ENCODE data around the gene MINDY2. TPM values are rescaled to one million over a fixed set of nuclear protein-coding genes. Genes with fewer than 3 reads are reported as not detected.
"Not testable (repeated sequence)": the region's sequence is repeated elsewhere in the genome, so short reads cannot be mapped to it uniquely, and the experiment has no call there.

Gene MINDY2
- total and polyA plus RNA-seq, 2 donors: 5.1 to 8.9 TPM

DNA sequence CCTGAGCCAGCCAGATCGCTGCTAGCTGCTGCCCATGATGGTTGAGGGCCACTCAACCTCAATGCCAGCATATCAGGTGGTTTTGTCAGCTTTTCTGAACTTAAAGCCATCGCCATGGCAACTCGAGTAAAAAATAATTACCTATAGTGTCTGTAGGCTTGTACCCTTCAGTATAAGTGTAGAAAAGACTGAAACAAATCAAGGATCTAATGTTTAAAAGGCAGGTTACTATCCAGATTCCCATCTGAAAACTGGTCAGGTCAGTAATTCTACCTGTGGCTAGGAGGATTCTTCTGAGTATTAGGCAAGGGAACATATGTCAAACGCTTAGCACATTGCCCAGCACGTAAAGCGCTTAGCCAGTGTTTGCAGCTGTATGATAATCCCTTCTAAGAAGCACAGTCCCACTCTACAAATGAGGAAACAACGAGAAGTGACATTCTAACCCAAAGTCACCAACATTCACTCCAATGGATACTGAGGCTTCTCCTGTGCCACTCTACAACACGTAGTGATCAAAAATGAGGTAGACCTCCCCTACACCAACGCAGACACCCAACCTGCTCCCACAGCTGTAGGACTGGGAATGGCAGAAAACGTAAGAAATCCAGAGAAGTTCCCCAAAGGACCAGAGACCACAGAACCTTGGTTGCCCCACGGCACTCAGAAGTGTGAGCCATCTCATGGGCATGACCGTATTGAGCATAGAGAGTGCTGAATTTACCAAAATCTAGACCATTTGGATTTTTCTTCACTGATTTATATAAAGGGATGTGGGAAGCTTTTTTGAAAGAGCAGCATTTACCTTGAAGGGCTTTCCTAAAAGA is 107.1 kb downstream of the MINDY2 start:
- H3K4me1 ChIP-seq (ENCODE audit: control insufficient read depth in 2 of 2, insufficient read depth in 2 of 2, low read length in 2 of 2): no peaks in the 10 kb centered on the region
- no peak overlapping the region for H3K27ac ChIP-seq (ENCODE audit: low read depth in 1 of 2, low read length in 1 of 2)
- no peaks in the 10 kb centered on the region for H3K9me3 ChIP-seq (ENCODE audit: control insufficient read depth in 2 of 2, insufficient read depth in 1 of 2, low read length in 1 of 2)
- H3K27me3 ChIP-seq (ENCODE audit: control insufficient read depth in 2 of 2, insufficient read depth in 1 of 2, low read length in 1 of 2): no peaks in the 10 kb centered on the region
- DNase-seq (ENCODE audit: low read depth in 6 of 9, low spot score in 9 of 9): no peak
- peaks cover 60 to 65% of the 10 kb centered on the region in 2 donors for H3K36me3 ChIP-seq (ENCODE audit: control insufficient read depth in 2 of 2, insufficient read depth in 2 of 2, low read length in 1 of 2)
- WGBS: 98% methylated on average over 12 of the region's 12 CpGs
- H3K4me3 ChIP-seq (ENCODE audit: low read length in 2 of 2): no peak overlapping the region

DNA sequence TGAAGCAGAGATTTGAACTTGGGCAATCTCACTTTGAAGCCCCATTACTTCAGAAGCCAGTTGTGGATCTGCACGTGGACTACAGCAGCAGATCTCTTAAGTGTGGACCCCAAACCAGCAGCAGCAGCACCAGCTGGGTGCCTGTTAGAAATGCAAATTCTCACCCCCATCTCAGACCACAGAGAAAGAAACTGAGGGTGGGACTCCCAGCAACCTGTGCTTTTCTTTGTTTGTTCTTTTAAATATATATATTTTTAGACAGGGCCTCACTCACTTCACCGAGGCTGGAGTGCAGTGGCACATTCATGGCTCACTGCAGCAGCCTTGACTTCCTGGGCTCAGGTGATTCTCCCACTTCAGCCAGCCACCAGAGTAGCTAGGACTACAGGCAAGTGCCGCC is 109.2 kb downstream of the MINDY2 start:
- Histone ChIP-seq H3K9me3 (ENCODE audit: control insufficient read depth in 2 of 2, insufficient read depth in 1 of 2, low read length in 1 of 2) (no peaks in the 10 kb centered on the region), H3K4me3 (ENCODE audit: low read length in 2 of 2) (no peak overlapping the region), H3K4me1 (ENCODE audit: control insufficient read depth in 2 of 2, insufficient read depth in 2 of 2, low read length in 2 of 2) (no peaks in the 10 kb centered on the region), H3K36me3 (ENCODE audit: control insufficient read depth in 2 of 2, insufficient read depth in 2 of 2, low read length in 1 of 2) (peaks cover 71 to 80% of the 10 kb centered on the region in 2 donors), H3K27ac (ENCODE audit: low read depth in 1 of 2, low read length in 1 of 2) (no peak overlapping the region), H3K27me3 (ENCODE audit: control insufficient read depth in 2 of 2, insufficient read depth in 1 of 2, low read length in 1 of 2) (no peaks in the 10 kb centered on the region)
- 97% methylated on average over 3 of the region's 3 CpGs for WGBS
- DNase-seq (ENCODE audit: low read depth in 6 of 9, low spot score in 9 of 9): no peak

DNA sequence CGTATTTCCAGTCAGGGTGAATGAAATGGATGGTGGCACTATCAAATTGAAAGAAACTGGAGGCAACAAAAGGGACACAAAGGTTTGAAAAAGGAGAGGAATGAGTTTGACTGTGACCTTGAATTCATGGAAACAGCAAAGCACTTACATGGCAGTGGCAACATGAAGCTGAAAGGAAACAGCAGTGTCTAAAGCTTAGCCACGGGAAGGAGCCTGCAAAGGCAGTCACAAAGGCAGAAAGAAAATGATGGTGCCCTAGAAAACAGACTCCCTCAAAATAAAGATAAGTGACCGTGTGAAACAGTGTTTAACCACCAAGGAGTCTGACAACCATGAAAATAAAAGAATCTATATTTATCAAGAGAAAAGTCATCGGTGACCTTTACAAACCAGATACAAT is 111.1 kb downstream of the MINDY2 start:
- Histone ChIP-seq H3K9me3 (ENCODE audit: control insufficient read depth in 2 of 2, insufficient read depth in 1 of 2, low read length in 1 of 2) (no peaks in the 10 kb centered on the region), H3K36me3 (ENCODE audit: control insufficient read depth in 2 of 2, insufficient read depth in 2 of 2, low read length in 1 of 2) (peaks cover 78 to 86% of the 10 kb centered on the region in 2 donors), H3K27me3 (ENCODE audit: control insufficient read depth in 2 of 2, insufficient read depth in 1 of 2, low read length in 1 of 2) (no peaks in the 10 kb centered on the region), H3K4me1 (ENCODE audit: control insufficient read depth in 2 of 2, insufficient read depth in 2 of 2, low read length in 2 of 2) (no peaks in the 10 kb centered on the region), H3K27ac (ENCODE audit: low read depth in 1 of 2, low read length in 1 of 2) (no peak overlapping the region), H3K4me3 (ENCODE audit: low read length in 2 of 2) (no peak overlapping the region)
- no peak for DNase-seq (ENCODE audit: low read depth in 6 of 9, low spot score in 9 of 9)
- WGBS: 98% methylated on average over 4 of the region's 4 CpGs

DNA sequence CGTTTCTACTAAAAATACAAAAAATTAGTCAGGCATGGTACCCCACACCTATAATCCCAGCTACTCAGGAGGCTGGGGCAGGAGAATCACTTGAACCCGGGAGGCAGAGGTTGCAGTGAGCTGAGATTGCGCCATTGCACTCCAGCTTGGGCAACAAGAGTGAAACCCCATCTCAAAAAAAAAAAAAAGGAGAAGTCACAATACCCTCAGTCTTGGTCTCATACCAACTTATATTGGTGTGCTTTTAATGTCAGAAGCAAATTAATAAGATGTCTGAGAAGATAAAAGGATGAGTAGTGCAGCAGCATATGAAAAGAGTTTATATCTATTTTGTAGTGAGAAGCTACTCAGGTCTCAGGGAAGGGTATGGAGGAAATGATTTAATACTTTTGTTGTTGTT is 112.8 kb downstream of the MINDY2 start:
- H3K27ac ChIP-seq (ENCODE audit: low read depth in 1 of 2, low read length in 1 of 2); H3K4me1 ChIP-seq (ENCODE audit: control insufficient read depth in 2 of 2, insufficient read depth in 2 of 2, low read length in 2 of 2); DNase-seq (ENCODE audit: low read depth in 6 of 9, low spot score in 9 of 9); H3K4me3 ChIP-seq (ENCODE audit: low read length in 2 of 2); H3K27me3 ChIP-seq (ENCODE audit: control insufficient read depth in 2 of 2, insufficient read depth in 1 of 2, low read length in 1 of 2); H3K9me3 ChIP-seq (ENCODE audit: control insufficient read depth in 2 of 2, insufficient read depth in 1 of 2, low read length in 1 of 2): not testable (repeated sequence)
- 95% methylated on average over 3 of the region's 3 CpGs for WGBS
- peaks cover 68 to 87% of the 10 kb centered on the region in 2 donors for H3K36me3 ChIP-seq (ENCODE audit: control insufficient read depth in 2 of 2, insufficient read depth in 2 of 2, low read length in 1 of 2)

DNA sequence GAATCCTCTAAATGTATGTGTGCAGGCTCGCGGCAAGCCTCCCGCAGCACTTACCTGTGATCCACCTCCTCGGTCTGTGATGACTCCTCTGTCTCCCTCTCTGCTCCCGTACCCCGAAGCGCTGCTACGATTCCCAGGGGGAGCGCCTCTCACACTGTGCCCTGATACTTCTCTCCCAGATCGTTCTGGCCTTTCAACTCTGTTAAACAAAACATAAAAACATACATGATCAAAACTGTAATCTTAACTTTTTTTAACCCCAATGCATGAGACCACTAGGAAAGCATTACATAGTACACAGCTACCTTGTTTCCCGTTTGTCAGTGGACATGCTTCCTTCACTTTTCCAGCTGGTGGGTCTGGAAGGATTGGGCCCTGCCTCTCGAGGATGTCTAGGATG is 115.8 kb downstream of the MINDY2 start:
- H3K27ac ChIP-seq (ENCODE audit: low read depth in 1 of 2, low read length in 1 of 2): no peak overlapping the region
- WGBS: 97% methylated on average over 12 of the region's 12 CpGs
- DNase-seq (ENCODE audit: low read depth in 6 of 9, low spot score in 9 of 9): no peak
- no peaks in the 10 kb centered on the region for H3K4me1 ChIP-seq (ENCODE audit: control insufficient read depth in 2 of 2, insufficient read depth in 2 of 2, low read length in 2 of 2)
- peaks cover 50 to 85% of the 10 kb centered on the region in 2 donors for H3K36me3 ChIP-seq (ENCODE audit: control insufficient read depth in 2 of 2, insufficient read depth in 2 of 2, low read length in 1 of 2)
- H3K4me3 ChIP-seq (ENCODE audit: low read length in 2 of 2): no peak overlapping the region
- no peaks in the 10 kb centered on the region for H3K27me3 ChIP-seq (ENCODE audit: control insufficient read depth in 2 of 2, insufficient read depth in 1 of 2, low read length in 1 of 2)
- H3K9me3 ChIP-seq (ENCODE audit: control insufficient read depth in 2 of 2, insufficient read depth in 1 of 2, low read length in 1 of 2): no peaks in the 10 kb centered on the region

DNA sequence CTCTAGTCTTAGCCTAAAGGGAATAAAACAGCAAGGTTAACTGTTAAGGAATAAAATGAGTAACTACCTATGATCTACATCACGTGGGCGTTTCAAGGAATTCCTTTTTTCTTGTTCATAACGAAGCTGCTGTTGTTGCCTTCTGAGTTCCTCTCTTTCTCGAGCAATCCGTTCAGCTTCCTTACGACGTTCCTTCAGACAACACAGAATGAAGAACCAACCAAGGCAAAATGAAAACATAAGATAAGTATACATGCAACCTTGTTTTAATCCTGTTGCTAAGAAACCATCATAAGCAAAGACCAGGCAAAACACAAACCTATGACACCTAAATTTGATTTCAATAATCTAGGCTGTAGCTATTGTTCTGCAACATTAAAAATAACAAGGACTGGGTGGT is 118.3 kb downstream of the MINDY2 start:
- Histone ChIP-seq H3K27me3 (ENCODE audit: control insufficient read depth in 2 of 2, insufficient read depth in 1 of 2, low read length in 1 of 2) (no peaks in the 10 kb centered on the region), H3K9me3 (ENCODE audit: control insufficient read depth in 2 of 2, insufficient read depth in 1 of 2, low read length in 1 of 2) (no peaks in the 10 kb centered on the region), H3K36me3 (ENCODE audit: control insufficient read depth in 2 of 2, insufficient read depth in 2 of 2, low read length in 1 of 2) (peaks cover 40 to 90% of the 10 kb centered on the region in 2 donors), H3K4me1 (ENCODE audit: control insufficient read depth in 2 of 2, insufficient read depth in 2 of 2, low read length in 2 of 2) (no peaks in the 10 kb centered on the region), H3K4me3 (ENCODE audit: low read length in 2 of 2) (no peak overlapping the region), H3K27ac (ENCODE audit: low read depth in 1 of 2, low read length in 1 of 2) (no peak overlapping the region)
- no peak for DNase-seq (ENCODE audit: low read depth in 6 of 9, low spot score in 9 of 9)
- WGBS: 97% methylated on average over 7 of the region's 7 CpGs

DNA sequence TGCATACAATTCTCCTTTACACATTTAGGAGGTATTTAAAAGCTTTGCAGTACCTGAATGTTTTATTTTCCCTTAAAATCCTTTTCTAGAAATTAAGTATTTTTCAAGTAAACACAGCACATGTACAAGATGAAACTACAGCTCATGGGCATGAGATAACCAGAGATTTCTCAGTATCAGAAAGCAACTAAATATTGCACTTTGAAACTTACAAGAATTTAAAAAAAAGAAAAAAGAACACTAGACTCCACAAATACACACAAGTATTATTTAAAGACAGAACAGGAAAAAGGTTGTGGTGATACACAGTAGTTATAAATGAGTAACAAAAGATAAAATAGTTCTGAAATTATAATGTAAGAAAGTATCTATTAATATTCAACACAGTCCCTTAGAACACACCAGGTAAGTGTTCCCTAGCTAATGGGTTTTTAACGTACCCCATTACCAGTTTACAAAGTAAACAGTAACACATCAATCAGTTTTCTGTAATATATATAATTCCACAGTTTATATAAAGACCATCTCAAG is 127.1 kb downstream of the MINDY2 start:
- Histone ChIP-seq H3K27ac (ENCODE audit: low read depth in 1 of 2, low read length in 1 of 2) (no peak overlapping the region), H3K9me3 (ENCODE audit: control insufficient read depth in 2 of 2, insufficient read depth in 1 of 2, low read length in 1 of 2) (no peaks in the 10 kb centered on the region), H3K4me3 (ENCODE audit: low read length in 2 of 2) (no peak overlapping the region), H3K27me3 (ENCODE audit: control insufficient read depth in 2 of 2, insufficient read depth in 1 of 2, low read length in 1 of 2) (no peaks in the 10 kb centered on the region), H3K4me1 (ENCODE audit: control insufficient read depth in 2 of 2, insufficient read depth in 2 of 2, low read length in 2 of 2) (no peaks in the 10 kb centered on the region), H3K36me3 (ENCODE audit: control insufficient read depth in 2 of 2, insufficient read depth in 2 of 2, low read length in 1 of 2) (peaks cover 27 to 61% of the 10 kb centered on the region in 2 donors)
- no peak for DNase-seq (ENCODE audit: low read depth in 6 of 9, low spot score in 9 of 9)
- 98% methylated on average over 1 of the region's 1 CpG for WGBS

DNA sequence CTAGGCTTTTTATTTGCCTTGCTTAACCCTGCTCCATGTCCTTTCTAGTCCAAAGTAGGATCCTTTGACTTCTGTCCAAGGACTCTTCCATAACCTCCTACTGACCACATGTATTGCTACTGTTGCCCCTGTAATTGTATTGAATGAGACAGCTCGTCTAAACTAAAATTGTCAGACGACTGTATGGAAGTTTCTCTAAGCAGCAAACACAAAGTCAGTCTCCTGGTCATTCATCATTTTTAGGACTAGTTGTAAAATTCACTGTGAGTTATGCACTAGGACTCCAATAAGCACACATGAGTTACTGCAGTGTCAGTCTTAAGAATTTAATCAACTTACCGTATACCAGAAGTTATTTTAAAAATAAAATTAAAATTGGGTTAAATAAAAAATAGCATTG is 129.5 kb downstream of the MINDY2 start:
- Histone ChIP-seq H3K36me3 (ENCODE audit: control insufficient read depth in 2 of 2, insufficient read depth in 2 of 2, low read length in 1 of 2) (peaks cover 25 to 48% of the 10 kb centered on the region in 2 donors), H3K27ac (ENCODE audit: low read depth in 1 of 2, low read length in 1 of 2) (no peak overlapping the region)
- WGBS: 97% methylated on average over 3 of the region's 3 CpGs

DNA sequence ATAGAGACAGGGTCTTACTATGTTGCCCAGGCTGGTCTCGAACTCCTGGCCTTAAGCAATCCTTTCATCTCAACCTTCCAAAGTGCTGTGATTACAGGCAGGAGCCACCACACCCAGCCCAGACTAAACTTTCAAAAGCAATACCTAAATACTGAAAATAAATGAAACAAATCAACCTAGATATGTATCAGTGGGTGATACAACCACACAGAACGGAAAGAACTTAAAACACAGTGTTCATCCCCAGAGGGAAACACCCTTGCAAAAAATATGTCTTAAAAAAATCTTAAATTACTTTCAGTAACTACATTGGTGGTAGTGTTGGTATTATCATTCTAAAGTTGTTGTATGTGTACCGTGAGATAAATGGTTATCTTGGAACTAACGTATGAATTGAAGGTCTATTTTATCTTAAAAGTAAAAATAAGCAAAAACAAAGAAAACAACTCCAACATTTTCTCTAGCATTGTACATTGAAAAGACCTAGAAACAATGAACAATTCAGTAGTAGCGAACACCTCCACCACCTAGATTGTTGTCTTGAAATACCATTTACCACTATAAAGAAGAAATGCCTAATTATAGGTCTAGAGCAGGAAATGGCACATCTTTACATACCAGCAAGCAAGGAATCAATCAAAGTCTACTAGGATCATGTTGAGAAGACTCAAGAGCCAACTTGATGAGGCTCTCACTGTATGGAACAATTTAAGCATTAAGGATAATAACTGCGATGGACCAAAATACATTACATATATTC is 137.6 kb downstream of the MINDY2 start:
- Histone ChIP-seq H3K27ac (ENCODE audit: low read depth in 1 of 2, low read length in 1 of 2) (no peak overlapping the region), H3K36me3 (ENCODE audit: control insufficient read depth in 2 of 2, insufficient read depth in 2 of 2, low read length in 1 of 2) (peaks cover 8 to 47% of the 10 kb centered on the region in 2 donors), H3K27me3 (ENCODE audit: control insufficient read depth in 2 of 2, insufficient read depth in 1 of 2, low read length in 1 of 2) (no peaks in the 10 kb centered on the region), H3K4me3 (ENCODE audit: low read length in 2 of 2) (no peak overlapping the region), H3K9me3 (ENCODE audit: control insufficient read depth in 2 of 2, insufficient read depth in 1 of 2, low read length in 1 of 2) (no peaks in the 10 kb centered on the region), H3K4me1 (ENCODE audit: control insufficient read depth in 2 of 2, insufficient read depth in 2 of 2, low read length in 2 of 2) (no peaks in the 10 kb centered on the region)
- DNase-seq (ENCODE audit: low read depth in 6 of 9, low spot score in 9 of 9): no peak
- 91% methylated on average over 6 of the region's 6 CpGs for WGBS

More for the DNA sequence above, 129.5 kb downstream of the MINDY2 start:
- Histone ChIP-seq H3K27me3 (ENCODE audit: control insufficient read depth in 2 of 2, insufficient read depth in 1 of 2, low read length in 1 of 2) (no peaks in the 10 kb centered on the region), H3K9me3 (ENCODE audit: control insufficient read depth in 2 of 2, insufficient read depth in 1 of 2, low read length in 1 of 2) (no peaks in the 10 kb centered on the region), H3K4me1 (ENCODE audit: control insufficient read depth in 2 of 2, insufficient read depth in 2 of 2, low read length in 2 of 2) (no peaks in the 10 kb centered on the region), H3K4me3 (ENCODE audit: low read length in 2 of 2) (no peak overlapping the region)
- no peak for DNase-seq (ENCODE audit: low read depth in 6 of 9, low spot score in 9 of 9)
